ENCODE results near the gene TNKS1BP1. TPM values are rescaled to one million over a fixed set of nuclear protein-coding genes. Genes with fewer than 3 reads are reported as not detected.
"Not testable (repeated sequence)": the region's sequence is repeated elsewhere in the genome, so short reads cannot be mapped to it uniquely, and the experiment has no call there.

Gene TNKS1BP1
- polyA plus RNA-seq, 1 experiment, result 73.7 TPM

DNA sequence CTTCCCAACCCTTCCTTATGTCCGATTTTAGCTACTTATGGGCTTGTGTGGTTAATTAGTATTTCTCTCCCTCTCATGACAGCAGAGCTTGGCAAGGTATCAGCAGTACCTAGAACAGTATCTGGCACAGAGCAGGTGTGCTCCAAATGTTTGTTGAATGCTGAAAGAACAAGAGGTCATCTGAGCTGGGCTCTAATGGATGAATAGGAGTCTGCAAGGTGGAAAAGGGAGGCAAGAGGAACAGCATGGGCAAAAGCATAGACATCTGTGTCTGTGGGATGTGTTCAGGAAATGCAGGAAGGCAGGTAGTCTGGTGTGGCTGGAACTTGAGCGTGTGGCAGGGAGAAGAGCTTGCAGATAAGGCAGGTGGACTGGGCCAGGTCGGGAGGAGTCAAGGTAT lies 37.2 kb upstream of the TNKS1BP1 start:
- DNase-seq (ENCODE audit: low read depth), result no peak
- no peaks in the 10 kb centered on the region for H3K36me3 ChIP-seq (ENCODE audit: control insufficient read depth, insufficient read depth, low read length)
- CTCF ChIA-PET, result interaction anchor here (0.9 to 5.1 kb wide), 5 partner anchors 9 to 115 kb away, joined by 3 to 32 read pairs (median 4); no protein-coding TSS in a partner anchor
- TF ChIP-seq, protein P1, sequence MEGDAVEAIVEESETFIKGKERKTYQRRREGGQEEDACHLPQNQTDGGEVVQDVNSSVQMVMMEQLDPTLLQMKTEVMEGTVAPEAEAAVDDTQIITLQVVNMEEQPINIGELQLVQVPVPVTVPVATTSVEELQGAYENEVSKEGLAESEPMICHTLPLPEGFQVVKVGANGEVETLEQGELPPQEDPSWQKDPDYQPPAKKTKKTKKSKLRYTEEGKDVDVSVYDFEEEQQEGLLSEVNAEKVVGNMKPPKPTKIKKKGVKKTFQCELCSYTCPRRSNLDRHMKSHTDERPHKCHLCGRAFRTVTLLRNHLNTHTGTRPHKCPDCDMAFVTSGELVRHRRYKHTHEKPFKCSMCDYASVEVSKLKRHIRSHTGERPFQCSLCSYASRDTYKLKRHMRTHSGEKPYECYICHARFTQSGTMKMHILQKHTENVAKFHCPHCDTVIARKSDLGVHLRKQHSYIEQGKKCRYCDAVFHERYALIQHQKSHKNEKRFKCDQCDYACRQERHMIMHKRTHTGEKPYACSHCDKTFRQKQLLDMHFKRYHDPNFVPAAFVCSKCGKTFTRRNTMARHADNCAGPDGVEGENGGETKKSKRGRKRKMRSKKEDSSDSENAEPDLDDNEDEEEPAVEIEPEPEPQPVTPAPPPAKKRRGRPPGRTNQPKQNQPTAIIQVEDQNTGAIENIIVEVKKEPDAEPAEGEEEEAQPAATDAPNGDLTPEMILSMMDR (IDR thresholded peaks at IDR 0.05; ENCODE audit: insufficient read depth, low read depth, low read length), result no peak
- H3K27me3 ChIP-seq (ENCODE audit: control insufficient read depth, insufficient read depth, low read length), result peaks cover 6% of the 10 kb centered on the region
- POLR2A ChIA-PET, result interaction anchor here (0.5 kb wide), 1 partner anchor 303 kb away, joined by 3 read pairs; no protein-coding TSS in a partner anchor
- no peak overlapping the region for H3K4me3 ChIP-seq (ENCODE audit: low read depth, low read length)

DNA sequence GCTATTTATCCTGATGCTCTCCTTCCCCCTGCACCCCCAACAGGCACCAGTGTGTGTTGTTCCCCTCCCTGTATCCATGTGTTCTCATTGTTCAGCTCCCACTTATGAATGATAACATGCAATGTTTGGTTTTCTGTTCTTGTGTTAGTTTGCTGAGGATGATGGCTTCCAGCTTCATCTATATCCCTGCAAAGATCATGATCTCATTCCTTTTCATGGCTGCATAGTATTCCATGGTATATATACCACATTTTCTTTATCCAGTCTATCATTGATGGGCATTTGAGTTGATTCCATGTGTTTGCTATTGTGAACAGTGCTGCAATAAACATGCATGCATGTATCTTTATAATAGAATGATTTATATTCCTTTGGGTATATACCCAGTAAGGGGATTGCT lies 36.7 kb upstream of the TNKS1BP1 start:
- POLR2A ChIA-PET; DNase-seq (ENCODE audit: low read depth); H3K36me3 ChIP-seq (ENCODE audit: control insufficient read depth, insufficient read depth, low read length); H3K4me3 ChIP-seq (ENCODE audit: low read depth, low read length); H3K27me3 ChIP-seq (ENCODE audit: control insufficient read depth, insufficient read depth, low read length): not testable (repeated sequence)
- CTCF ChIA-PET, result interaction anchor here (1.3 to 5.1 kb wide), 6 partner anchors 8 to 166 kb away, joined by 3 to 32 read pairs (median 6); no protein-coding TSS in a partner anchor

DNA sequence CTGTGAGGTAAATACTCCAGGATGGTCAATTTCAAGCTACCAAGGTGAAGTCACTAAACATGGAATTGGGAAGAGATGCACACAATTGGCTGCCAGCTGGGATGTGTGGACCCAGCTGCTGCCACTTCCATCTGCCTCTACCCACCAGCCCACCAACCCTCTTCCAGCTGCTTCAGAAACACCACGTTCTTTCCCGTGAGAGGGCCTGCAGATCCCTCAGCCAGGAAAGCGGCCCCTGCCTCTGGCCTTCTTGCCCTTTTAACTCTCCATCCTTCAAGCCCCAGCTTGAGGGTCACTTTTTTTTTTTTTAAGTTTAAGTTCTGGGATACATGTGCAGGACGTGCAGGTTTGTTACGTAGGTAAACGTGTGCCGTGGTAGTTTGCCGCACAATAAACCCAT lies 36.2 kb upstream of the TNKS1BP1 start:
- Histone ChIP-seq H3K36me3 (ENCODE audit: control insufficient read depth, insufficient read depth, low read length) (no peaks in the 10 kb centered on the region), H3K4me3 (ENCODE audit: low read depth, low read length) (no peak overlapping the region), H3K27me3 (ENCODE audit: control insufficient read depth, insufficient read depth, low read length) (peaks cover 6% of the 10 kb centered on the region)
- no peak for DNase-seq (ENCODE audit: low read depth)
- TF ChIP-seq, protein P1 (IDR thresholded peaks at IDR 0.05; ENCODE audit: insufficient read depth, low read depth, low read length), result no peak
- CTCF ChIA-PET, result interaction anchor here (1.7 to 5.1 kb wide), 4 partner anchors 11 to 166 kb away, joined by 4 to 32 read pairs (median 18); no protein-coding TSS in a partner anchor
- POLR2A ChIA-PET, result no interaction called here

DNA sequence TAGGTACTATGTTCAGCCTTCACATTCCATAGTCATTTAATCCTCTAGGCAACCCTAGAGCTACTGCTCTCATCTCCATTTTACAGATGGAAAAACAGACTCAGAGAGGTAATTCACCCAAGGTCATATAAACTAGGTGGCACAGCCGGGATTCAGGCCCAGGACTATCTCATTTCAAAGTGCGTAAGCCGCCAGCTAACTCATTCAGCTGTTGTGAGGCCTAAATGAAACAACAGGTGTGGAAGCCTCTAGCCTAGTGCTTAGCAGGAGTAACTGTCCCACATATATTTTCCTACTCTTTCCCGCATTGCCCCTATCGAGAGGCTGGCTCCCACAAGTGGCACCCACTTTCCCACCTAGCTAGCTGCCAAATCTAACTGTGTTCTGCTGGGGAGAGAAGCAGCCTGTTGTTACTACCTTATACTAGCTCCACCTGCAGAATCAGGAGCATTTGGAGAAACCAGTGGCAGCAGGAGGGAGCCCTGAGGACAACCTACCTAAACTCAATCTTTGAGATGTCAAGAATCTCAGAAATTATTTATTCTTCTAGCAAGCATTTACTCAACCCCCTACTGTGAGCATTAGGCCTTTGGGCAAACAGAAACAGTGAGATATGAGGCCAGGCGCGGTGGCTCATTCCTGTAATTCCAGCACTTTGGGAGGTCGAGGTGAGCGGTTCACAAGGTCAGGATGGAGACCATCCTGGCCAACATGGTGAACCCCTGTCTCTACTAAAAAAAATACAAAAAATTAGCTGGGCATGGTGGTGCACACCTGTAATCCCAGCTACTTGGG lies 35.3 kb upstream of the TNKS1BP1 start:
- H3K36me3 ChIP-seq (ENCODE audit: control insufficient read depth, insufficient read depth, low read length), result no peaks in the 10 kb centered on the region
- no peak overlapping the region for H3K4me3 ChIP-seq (ENCODE audit: low read depth, low read length)
- TF ChIP-seq, protein P1 (IDR thresholded peaks at IDR 0.05; ENCODE audit: insufficient read depth, low read depth, low read length), result no peak
- POLR2A ChIA-PET, result no interaction called here
- DNase-seq (ENCODE audit: low read depth), result no peak
- CTCF ChIA-PET, result interaction anchor here (1.7 to 5.1 kb wide), 4 partner anchors 10 to 167 kb away, joined by 4 to 32 read pairs (median 18); no protein-coding TSS in a partner anchor
- H3K27me3 ChIP-seq (ENCODE audit: control insufficient read depth, insufficient read depth, low read length), result peaks cover 6% of the 10 kb centered on the region

DNA sequence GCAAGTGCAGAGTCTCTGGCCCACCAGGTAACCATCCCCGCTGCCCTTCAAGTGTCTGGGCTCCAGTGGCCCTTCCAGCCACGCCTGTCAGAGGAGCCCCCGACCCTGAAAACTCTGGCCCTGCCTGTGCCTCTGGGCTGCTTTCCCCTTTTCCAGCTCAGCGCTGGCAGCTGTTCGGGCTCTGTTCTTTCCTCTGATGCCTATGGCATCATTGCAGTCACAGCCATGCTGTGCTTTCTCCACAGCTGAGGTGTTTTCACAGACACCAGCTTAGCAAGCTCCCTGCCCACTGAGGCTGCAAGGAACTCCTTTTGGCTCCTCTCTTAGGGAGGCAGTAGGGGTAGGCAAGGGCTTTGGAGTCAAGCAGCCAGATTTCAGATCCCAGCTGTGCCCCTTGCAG lies 34.6 kb upstream of the TNKS1BP1 start:
- H3K4me3 ChIP-seq (ENCODE audit: low read depth, low read length), result no peak overlapping the region
- no peak for DNase-seq (ENCODE audit: low read depth)
- TF ChIP-seq, protein P1 (IDR thresholded peaks at IDR 0.05; ENCODE audit: insufficient read depth, low read depth, low read length), result no peak
- peaks cover 6% of the 10 kb centered on the region for H3K27me3 ChIP-seq (ENCODE audit: control insufficient read depth, insufficient read depth, low read length)
- H3K36me3 ChIP-seq (ENCODE audit: control insufficient read depth, insufficient read depth, low read length), result no peaks in the 10 kb centered on the region
- ChIA-PET CTCF (interaction anchor here (2.7 to 5.1 kb wide), 3 partner anchors 9 to 168 kb away, joined by 7 to 32 read pairs (median 30); no protein-coding TSS in a partner anchor), POLR2A (no interaction called here)
